GM19455 (cell line): ENCODE data around the gene DENND11.

Experiments
- ATAC-seq: cut with Tn5 transposase; IDR thresholded peaks from one replicate; pipeline ENCODE4 v1.9.1; 2021; ENCODE audit not compliant: unreplicated experiment

The DENND11 gene

GRCh38 chr7:141686074-141686473, 15.9 kb downstream of the DENND11 start:
- no peak for ATAC-seq

GRCh38 chr7:141685285-141686023, 16.5 kb downstream of the DENND11 start:
- ATAC-seq: no peak

GRCh38 chr7:141679014-141679413, 23.0 kb downstream of the DENND11 start:
- no peak for ATAC-seq

- ATAC-seq: no peak
Observed at GRCh38 chr7:141676618-141677017, 25.3 kb downstream of the DENND11 start.

DNA sequence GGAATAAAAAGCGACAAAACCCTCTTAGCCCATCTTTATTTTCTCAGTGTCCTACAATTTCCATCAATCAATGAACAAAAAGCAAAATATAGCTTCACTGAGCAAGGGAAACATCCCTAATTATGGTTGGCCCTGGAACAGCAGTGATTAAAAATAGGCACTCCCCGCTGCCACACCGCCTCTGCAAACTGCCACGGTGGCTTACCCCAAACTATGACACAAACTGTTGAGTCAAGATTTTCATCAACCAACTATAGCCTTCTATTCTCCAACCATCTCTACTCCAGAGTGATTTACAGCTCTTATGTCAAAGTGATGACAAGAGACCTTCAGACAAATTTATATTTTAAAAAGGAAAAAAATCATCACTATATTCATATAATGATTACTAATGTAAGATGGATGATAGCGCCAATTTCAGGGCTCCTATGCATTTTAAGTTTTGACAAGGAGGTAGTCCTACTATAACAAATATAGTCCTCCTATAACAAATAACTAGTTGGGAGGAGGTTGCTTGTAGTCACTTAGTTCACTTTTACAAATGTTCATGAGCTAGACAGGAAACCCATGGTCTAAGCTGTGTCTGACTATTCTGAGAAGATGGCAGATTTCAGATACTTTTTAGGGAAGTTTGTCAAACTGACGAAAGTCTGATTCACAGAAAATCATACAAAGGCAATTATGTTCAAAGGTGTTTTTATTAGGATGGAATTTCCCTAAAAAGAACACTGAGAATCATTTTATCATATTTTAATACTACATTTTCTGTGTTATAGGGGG, 26.3 kb downstream of the DENND11 start:
- no peak for ATAC-seq

DNA sequence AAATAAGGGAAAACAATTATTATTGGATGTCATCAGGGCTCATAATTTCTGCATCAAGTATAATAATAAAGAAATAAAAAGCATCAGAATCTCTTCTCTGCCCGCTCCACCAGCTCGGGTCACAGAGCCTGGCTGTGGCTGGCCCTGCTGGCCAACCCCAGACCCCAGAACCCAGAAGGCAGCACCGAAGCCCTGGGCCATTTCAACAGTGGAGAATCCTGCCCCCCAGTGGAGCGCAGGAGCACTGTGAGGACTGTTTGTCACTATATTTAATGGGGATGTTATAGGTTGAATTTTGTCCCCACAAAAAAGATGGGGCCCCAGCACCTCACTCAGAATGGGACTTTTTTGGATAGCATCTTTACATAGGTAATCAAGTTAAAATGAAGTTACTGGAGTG, 27.3 kb downstream of the DENND11 start:
- ATAC-seq: no peak

DNA sequence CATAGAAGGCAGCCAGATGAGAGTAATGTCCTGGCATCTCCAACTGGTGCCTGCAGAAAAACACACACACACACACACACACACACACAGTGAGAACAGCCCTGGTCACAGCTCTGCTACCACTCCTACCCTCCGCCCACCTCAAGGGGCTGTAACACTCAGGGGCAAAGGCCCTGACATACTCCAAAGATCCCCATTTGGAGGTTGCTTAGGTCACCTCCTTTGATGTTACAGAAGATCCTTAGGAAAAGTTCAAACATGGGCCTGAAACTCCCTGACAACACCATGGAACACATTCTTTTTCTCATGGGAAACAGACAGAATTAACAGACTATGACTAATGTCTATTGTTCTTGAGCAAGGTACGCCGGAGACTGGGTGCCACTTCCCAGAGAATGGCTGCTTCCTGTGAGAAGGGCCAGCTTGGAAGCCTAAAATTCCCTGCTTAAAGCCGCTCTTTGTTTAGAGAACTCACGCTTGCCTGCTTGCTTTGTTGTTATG, 27.7 kb downstream of the DENND11 start:
- no peak for ATAC-seq

DNA sequence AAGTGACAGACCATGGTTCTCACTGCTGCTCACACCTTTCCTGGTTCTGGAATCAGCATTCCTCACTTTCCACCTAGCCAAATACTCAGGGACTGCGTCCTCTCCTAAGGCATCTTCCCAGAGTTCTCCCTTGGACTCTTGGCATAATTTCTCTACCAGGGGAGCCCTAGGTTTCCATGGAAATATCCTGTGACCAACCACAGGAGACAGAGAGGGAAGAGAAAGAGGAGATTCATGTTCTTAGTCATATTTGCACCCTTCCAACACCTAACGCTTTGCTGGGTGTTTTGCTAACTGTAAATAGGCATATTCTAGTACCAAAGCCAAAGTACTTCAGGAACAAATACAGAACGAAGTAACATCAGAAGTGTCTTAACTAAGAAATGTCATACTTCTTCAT, 28.6 kb downstream of the DENND11 start:
- ATAC-seq: no peak

DNA sequence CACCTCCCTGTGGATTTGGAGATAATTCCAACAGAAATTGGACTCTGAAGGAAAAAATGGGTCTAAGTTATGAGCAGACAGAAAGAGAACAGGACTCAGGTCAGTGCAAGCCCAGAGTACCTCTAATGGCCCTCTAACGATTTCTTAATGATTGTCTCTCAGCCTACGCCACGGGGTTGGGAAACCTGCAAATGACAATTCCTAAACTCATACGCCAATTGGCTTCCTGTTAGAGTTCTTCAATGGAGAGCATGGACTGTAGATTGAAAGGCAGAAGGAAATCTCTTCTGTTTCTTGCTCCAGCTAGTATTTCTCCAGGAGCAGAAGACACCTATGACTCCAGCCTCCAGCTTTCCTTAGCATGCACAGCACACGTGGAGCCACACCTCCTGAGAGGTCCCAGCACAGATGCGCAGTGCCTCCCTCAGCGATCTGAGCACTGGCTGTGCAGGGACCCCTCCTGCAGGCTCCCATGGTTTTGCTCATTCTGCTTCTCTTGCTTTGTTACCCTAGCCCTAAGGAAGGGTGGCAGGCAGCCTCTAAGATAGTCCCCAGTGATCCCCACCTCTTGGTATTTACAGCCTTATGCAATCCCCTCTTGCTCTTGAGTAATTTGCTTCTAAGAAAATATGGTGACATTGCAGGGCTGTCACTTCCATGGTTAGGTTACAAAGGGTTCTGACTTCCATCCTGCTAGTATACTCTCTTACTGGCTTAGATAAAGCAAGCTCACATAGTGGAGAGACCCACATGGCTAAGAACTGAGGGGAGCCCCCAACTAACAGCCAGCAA, 30.1 kb downstream of the DENND11 start:
- ATAC-seq: no peak

- no peak for ATAC-seq
Observed at GRCh38 chr7:141668853-141669252, 33.1 kb downstream of the DENND11 start.

DNA sequence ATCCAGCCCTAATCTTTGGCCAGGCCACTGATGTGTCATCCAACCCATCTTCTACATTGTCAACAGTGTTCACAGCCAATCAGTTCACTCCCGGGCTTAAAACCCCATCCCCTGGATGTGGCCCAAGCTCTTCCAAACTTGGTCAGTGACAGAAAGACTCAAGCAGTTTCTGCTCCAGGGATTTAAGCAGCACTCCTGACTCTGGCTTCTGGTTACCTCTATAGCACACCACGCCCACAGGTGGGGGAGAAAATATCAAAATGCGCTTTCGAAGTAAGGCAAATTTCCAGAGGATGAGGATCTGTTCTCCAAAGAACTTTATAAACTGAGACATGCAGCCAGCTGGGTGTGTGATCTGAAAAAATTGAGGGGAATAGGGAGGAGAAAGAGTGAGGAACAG, 35.9 kb downstream of the DENND11 start:
- ATAC-seq: no peak

DNA sequence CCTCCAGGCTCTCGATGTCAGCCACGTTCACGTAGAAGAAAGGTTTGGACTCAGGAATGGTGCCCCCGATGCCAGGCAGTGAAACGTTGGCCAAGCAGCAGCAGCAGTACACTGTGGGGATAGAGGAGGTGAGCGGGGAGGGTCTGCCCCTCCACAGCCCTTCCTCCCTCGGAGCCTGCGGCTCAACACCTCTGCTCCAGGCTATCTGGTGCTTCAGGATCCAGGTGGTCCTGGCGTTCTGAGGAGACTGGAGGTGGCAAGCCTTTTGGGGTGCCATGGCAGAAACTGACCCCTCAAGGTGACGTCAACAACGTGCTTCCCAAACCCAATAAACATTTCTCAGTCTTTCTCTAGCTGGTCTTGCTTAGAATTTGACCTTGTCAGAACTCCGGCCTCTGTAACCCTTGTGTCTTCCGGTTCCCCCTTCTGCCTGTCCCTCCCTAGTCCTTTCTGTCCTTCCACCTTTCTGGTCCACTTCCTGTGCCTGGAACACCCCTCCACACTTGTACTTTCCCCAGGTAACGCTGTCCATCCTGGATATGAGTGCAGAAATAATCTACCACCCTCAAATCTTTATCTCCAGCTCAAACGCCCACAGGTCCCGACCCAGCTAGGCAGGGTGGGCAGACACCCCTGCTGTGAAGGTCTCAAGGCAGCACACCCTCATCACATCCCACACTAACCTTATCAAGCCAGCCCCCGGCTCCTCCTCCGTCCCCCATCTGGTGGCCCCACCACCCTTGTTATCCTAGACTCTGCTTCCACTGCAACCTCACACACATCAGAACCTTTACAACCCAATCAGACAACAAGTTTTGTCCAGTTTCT, 36.5 kb downstream of the DENND11 start:
- no peak for ATAC-seq

DNA sequence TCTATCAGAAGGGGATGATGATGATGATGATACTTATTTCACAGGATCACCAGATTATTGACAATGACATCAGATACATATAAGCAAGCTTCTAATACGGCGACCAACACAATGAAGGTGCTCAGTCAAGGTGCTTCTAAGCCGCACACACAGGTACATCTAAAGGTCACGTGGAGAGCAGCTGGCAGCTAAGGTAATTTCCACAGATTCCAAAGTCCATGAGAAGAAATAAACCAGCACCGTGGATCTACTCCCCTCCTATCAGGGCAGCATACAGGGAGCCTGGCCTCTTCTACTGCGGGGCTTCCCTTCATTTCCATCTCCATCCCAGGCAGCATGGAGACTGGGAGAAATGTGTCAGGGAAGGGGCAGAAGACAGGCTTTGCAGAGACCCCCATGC, 37.5 kb downstream of the DENND11 start:
- no peak for ATAC-seq

GRCh38 chr7:141663081-141663849, 38.7 kb downstream of the DENND11 start:
- ATAC-seq: no peak

DNA sequence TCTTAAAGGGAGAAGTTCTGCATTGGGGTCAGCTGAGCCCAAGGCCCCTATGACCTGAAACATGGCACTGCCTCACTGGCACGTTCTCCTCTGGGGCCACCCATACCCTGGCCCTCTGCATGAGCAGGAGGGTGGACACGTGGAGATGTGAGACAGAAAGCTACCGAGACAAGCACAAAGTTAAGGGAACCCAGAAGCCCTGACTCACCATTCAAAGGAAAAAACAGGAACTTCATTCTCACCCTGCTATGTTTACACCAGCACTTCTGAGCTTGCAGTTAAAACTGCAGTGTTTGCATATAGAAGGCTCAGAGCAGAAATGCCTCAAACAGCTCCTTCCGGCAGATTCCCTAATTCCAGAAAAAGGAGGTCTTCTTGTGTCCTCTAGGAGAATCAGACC, 41.7 kb downstream of the DENND11 start:
- no peak for ATAC-seq

GRCh38 chr7:141659501-141659900, 42.5 kb downstream of the DENND11 start:
- no peak for ATAC-seq

GRCh38 chr7:141654551-141654950, 47.4 kb downstream of the DENND11 start:
- ATAC-seq: peak; percentile 70

GRCh38 chr7:141652691-141653090, 49.3 kb downstream of the DENND11 start:
- no peak for ATAC-seq
